OCI-M2 (cell line): Measurements from ENCODE around the gene SBNO1.
"Not testable (repeated sequence)": the region's sequence is repeated elsewhere in the genome, so short reads cannot be mapped to it uniquely, and the experiment has no call there.

Experiments
- DNase-seq: peaks from one replicate; lab custom pipeline; 2025; ENCODE audit not compliant: unreplicated experiment; lab: John Stamatoyannopoulos, UW

SBNO1 gene

GRCh38 chr12:123250471-123251383, 113.9 kb downstream of the SBNO1 start:
- no peak for DNase-seq

- DNase-seq: not testable (repeated sequence)
Measured at GRCh38 chr12:123248996-123249741, 115.5 kb downstream of the SBNO1 start.

- DNase-seq: not testable (repeated sequence)
Measured at GRCh38 chr12:123248129-123248528, 116.5 kb downstream of the SBNO1 start.

GRCh38 chr12:123245678-123246077, 119.0 kb downstream of the SBNO1 start:
- DNase-seq: no peak

GRCh38 chr12:123243671-123244262, 120.9 kb downstream of the SBNO1 start:
- DNase-seq: no peak

- DNase-seq: no peak
Measured at GRCh38 chr12:123242116-123242904, 122.3 kb downstream of the SBNO1 start.
